Measurements from ENCODE around the gene FBN3. TPM values are rescaled to one million over a fixed set of nuclear protein-coding genes. Genes with fewer than 3 reads are reported as not detected.
A peak's percentile ranks its signal among the peaks of the same experiment; 100 is the strongest.

Gene FBN3
- 1 to 10 TPM in 5 of 8 experiments, under 1 TPM in 1, not detected in 2; 0.07 to 4.8 (median 3.6) TPM for total RNA-seq

GRCh38 chr19:8149261-8150094, at the start of gene FBN3:
Gene FBN3, minus strand, starts transcription at chr19:8149592. Its CDS starts 2,112 bp downstream, at chr19:8147480.
- peak in 5 of 8 experiments; percentile 70 to 82 (median 75) for ATAC-seq (replicated peaks in 6 of 8)
- in situ Hi-C loops (cut with MboI; ENCODE audit: low pct_unique_long_range_greater_than_20kb in 2 of 9, low sequenced_read_pairs in 9 of 9, unreplicated experiment in 9 of 9): no loop called here
- WGBS, 10 experiments: 40 to 75% methylated on average over 4 of the region's 72 CpGs; no CpG with 5 or more reads in 8 of the 10 experiments
- Histone ChIP-seq H3K4me1 (replicated peaks in 1 of 2) (peaks cover 0 to 10% of the 10 kb centered on the region in 2 donors), H3K4me3 (peak within 1 kb of the TSS; percentile 42 to 63 (median 55)), H3K27ac (peak within 1 kb of the TSS; percentile 34 to 65)

- 31 to 64% (median 55%) methylated on average over 2 to 8 of the region's 10 CpGs; no CpG with 5 or more reads in 2 of the 10 experiments for WGBS, 10 experiments
- Histone ChIP-seq H3K27ac (no peak overlapping the region), H3K4me3 (no peak overlapping the region), H3K4me1 (replicated peaks in 1 of 2) (peaks cover 0 to 7% of the 10 kb centered on the region in 2 donors)
- in situ Hi-C loops (cut with MboI; ENCODE audit: low pct_unique_long_range_greater_than_20kb in 2 of 9, low sequenced_read_pairs in 9 of 9, unreplicated experiment in 9 of 9): no loop called here
- no peak for ATAC-seq (replicated peaks in 6 of 8)
These were observed 47.0 kb upstream of the FBN3 start for GRCh38 chr19:8196271-8196927.

DNA sequence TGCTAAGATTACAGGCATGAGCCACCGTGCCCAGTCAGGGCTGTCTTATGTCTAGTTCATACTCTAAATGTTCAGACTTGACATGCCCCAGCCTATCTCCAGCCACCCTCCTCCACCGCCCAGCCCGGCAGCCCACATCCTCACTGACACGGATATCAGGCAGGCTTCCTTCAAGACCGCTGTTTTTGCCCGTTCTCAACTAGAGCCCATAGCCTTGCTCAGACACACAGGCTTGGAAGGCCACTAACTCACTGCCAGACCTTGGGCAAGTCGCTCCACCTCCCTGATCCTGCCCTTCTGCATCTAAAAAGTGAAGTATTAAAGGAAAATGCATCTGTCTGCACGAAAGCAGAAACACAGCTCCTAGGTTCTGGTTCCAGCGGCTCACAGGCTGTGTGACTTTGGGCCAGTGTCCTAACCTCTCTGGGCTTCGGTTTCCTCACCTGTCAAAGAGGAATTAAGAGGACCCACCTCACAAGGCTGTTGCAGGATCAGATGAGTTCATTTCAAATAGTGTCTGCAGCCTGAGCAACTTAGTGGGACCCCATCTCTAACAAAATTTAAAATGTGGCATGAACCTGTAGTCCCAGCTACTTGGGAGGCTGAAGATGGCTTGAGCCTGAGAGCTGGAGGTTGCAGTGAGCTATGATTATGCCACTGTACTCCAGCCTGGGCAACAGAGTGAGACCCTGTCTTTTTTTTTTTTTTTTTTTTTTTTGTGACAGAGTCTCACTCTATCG, 45.3 kb upstream of the FBN3 start:
- no peak overlapping the region for H3K27ac ChIP-seq
- ATAC-seq (replicated peaks in 6 of 8): no peak
- in situ Hi-C loops (cut with MboI; ENCODE audit: low pct_unique_long_range_greater_than_20kb in 2 of 9, low sequenced_read_pairs in 9 of 9, unreplicated experiment in 9 of 9): no loop called here
- H3K4me1 ChIP-seq (replicated peaks in 1 of 2): peaks cover 0 to 7% of the 10 kb centered on the region in 2 donors
- WGBS, 10 experiments: 20 to 100% (median 80%) methylated on average over 1 to 6 of the region's 11 CpGs; no CpG with 5 or more reads in 2 of the 10 experiments
- no peak overlapping the region for H3K4me3 ChIP-seq

- Histone ChIP-seq H3K4me3 (no peak overlapping the region), H3K4me1 (replicated peaks in 1 of 2) (peaks cover 0 to 7% of the 10 kb centered on the region in 2 donors), H3K27ac (no peak overlapping the region)
- WGBS, 10 experiments: 20 to 90% (median 48%) methylated on average over 1 to 6 of the region's 7 CpGs; no CpG with 5 or more reads in 4 of the 10 experiments
- in situ Hi-C loops (cut with MboI; ENCODE audit: low pct_unique_long_range_greater_than_20kb in 2 of 9, low sequenced_read_pairs in 9 of 9, unreplicated experiment in 9 of 9): no loop called here
- ATAC-seq (replicated peaks in 6 of 8): no peak
These were observed 42.9 kb upstream of the FBN3 start for GRCh38 chr19:8192221-8192820.

- H3K4me3 ChIP-seq: no peak overlapping the region
- 25 to 100% (median 92%) methylated on average over 2 to 5 of the region's 5 CpGs; no CpG with 5 or more reads in 1 of the 10 experiments for WGBS, 10 experiments
- no peak overlapping the region for H3K27ac ChIP-seq
- H3K4me1 ChIP-seq (replicated peaks in 1 of 2): no peaks in the 10 kb centered on the region
- in situ Hi-C loops (cut with MboI; ENCODE audit: low pct_unique_long_range_greater_than_20kb in 2 of 9, low sequenced_read_pairs in 9 of 9, unreplicated experiment in 9 of 9): no loop called here
- no peak for ATAC-seq (replicated peaks in 6 of 8)
These were observed 36.1 kb upstream of the FBN3 start for GRCh38 chr19:8185343-8186068.

- no peaks in the 10 kb centered on the region for H3K4me1 ChIP-seq (replicated peaks in 1 of 2)
- whole genome bisulfite sequencing, 10 experiments: 27 to 100% (median 77%) methylated on average over 1 to 8 of the region's 9 CpGs; no CpG with 5 or more reads in 1 of the 10 experiments
- no peak overlapping the region for H3K4me3 ChIP-seq
- no peak overlapping the region for H3K27ac ChIP-seq
- ATAC-seq (replicated peaks in 6 of 8): no peak
- in situ Hi-C loops (cut with MboI; ENCODE audit: low pct_unique_long_range_greater_than_20kb in 2 of 9, low sequenced_read_pairs in 9 of 9, unreplicated experiment in 9 of 9): no loop called here
These were observed 34.9 kb upstream of the FBN3 start for GRCh38 chr19:8184274-8184673.

DNA sequence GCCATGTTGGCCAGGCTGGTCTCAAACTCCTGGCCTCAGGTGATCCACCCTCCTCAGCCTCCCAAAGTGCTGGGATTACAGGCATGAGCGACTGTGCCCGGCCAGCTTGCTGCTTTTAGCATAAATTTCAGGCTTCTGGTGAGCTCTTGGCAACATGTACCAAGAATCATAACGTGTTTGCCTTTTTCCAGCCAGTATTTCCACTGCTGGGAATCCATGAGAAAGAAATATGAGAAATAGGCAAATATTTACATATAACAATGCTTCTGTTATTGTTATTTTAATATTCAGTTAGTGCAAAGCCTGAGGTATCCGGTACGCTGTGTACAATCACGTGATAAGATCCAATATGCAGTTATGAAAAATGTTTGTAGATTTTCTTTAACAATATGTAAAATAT, 30.6 kb upstream of the FBN3 start:
- WGBS, 10 experiments: 0 to 100% (median 82%) methylated on average over 2 to 6 of the region's 6 CpGs; no CpG with 5 or more reads in 1 of the 10 experiments
- in situ Hi-C loops (cut with MboI; ENCODE audit: low pct_unique_long_range_greater_than_20kb in 2 of 9, low sequenced_read_pairs in 9 of 9, unreplicated experiment in 9 of 9): no loop called here

GRCh38 chr19:8174706-8175105, 25.3 kb upstream of the FBN3 start:
- 59 to 100% (median 86%) methylated on average over 1 to 9 of the region's 9 CpGs for WGBS, 10 experiments
- no peak for ATAC-seq (replicated peaks in 6 of 8)
- in situ Hi-C loops (cut with MboI; ENCODE audit: low pct_unique_long_range_greater_than_20kb in 2 of 9, low sequenced_read_pairs in 9 of 9, unreplicated experiment in 9 of 9): no loop called here
- Histone ChIP-seq H3K4me3 (no peak overlapping the region), H3K4me1 (replicated peaks in 1 of 2) (no peaks in the 10 kb centered on the region), H3K27ac (no peak overlapping the region)

More for the DNA sequence above, 30.6 kb upstream of the FBN3 start:
- no peaks in the 10 kb centered on the region for H3K4me1 ChIP-seq (replicated peaks in 1 of 2)
- no peak overlapping the region for H3K4me3 ChIP-seq
- peak in 1 of 8 experiments; percentile 93 for ATAC-seq (replicated peaks in 6 of 8)
- no peak overlapping the region for H3K27ac ChIP-seq

- in situ Hi-C loops (cut with MboI; ENCODE audit: low pct_unique_long_range_greater_than_20kb in 2 of 9, low sequenced_read_pairs in 9 of 9, unreplicated experiment in 9 of 9): loop anchor here in 1 of 9 experiments (10.0 kb wide), 1 partner anchor 76 kb away; no protein-coding TSS in a partner anchor
- H3K27ac ChIP-seq: no peak overlapping the region
- no peak for ATAC-seq (replicated peaks in 6 of 8)
- H3K4me1 ChIP-seq (replicated peaks in 1 of 2): peaks cover 8% of the 10 kb centered on the region in 2 donors
- 38 to 100% (median 86%) methylated on average over 1 to 3 of the region's 7 CpGs; no CpG with 5 or more reads in 4 of the 10 experiments for WGBS, 10 experiments
- H3K4me3 ChIP-seq: no peak overlapping the region
These were observed 19.1 kb upstream of the FBN3 start for GRCh38 chr19:8168537-8168936.

- in situ Hi-C loops (cut with MboI; ENCODE audit: low pct_unique_long_range_greater_than_20kb in 2 of 9, low sequenced_read_pairs in 9 of 9, unreplicated experiment in 9 of 9): loop anchor here in 1 of 9 experiments (10.0 kb wide), 1 partner anchor 77 kb away; no protein-coding TSS in a partner anchor
- Histone ChIP-seq H3K4me1 (replicated peaks in 1 of 2) (peaks cover 12 to 14% of the 10 kb centered on the region in 2 donors), H3K27ac (no peak overlapping the region), H3K4me3 (no peak overlapping the region)
- peak in 1 of 8 experiments; percentile 55 for ATAC-seq (replicated peaks in 6 of 8)
- 0 to 100% (median 26%) methylated on average over 1 to 4 of the region's 6 CpGs; no CpG with 5 or more reads in 3 of the 10 experiments for WGBS, 10 experiments
These were observed 18.6 kb upstream of the FBN3 start for GRCh38 chr19:8167985-8168384.

DNA sequence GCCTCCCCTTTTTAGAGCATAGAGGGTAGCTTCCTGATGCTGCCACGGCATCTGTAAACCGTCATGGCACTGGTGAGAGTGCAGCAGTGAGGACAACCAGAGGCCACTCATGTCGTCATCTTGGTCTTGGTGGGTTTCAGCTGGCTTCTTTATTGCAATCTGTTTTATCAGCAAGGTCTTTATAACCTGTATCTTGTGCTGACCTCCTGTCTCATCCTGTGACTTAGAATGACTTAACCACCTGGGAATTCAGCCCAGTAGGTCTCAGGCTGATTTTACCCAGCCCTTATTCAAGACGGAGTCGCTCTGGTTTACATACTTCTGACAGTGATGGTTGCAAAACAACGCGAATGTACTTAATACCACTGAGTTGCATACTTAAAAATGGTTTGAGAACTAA, 14.4 kb upstream of the FBN3 start:
- Histone ChIP-seq H3K4me1 (replicated peaks in 1 of 2) (peaks cover 19 to 23% of the 10 kb centered on the region in 2 donors), H3K27ac (peak overlapping the region; percentile 68 to 69), H3K4me3 (no peak overlapping the region)
- in situ Hi-C loops (cut with MboI; ENCODE audit: low pct_unique_long_range_greater_than_20kb in 2 of 9, low sequenced_read_pairs in 9 of 9, unreplicated experiment in 9 of 9): loop anchor here in 1 of 9 experiments (10.0 kb wide), 1 partner anchor 81 kb away; no protein-coding TSS in a partner anchor
- WGBS, 10 experiments: 0 to 73% (median 17%) methylated on average over 1 to 6 of the region's 7 CpGs; no CpG with 5 or more reads in 3 of the 10 experiments
- ATAC-seq (replicated peaks in 6 of 8): peak in 7 of 8 experiments; percentile 34 to 91 (median 80)

All from motor neuron (in vitro differentiated cells).